Naive B cell (primary cell): ENCODE measurements around the gene SRRM2. TPM values are rescaled to one million over a fixed set of nuclear protein-coding genes. Genes with fewer than 3 reads are reported as not detected.

Experiments used
- ATAC-seq, 2 donors: fragments of 150-1000 bp; cut with Tn5 transposase; 2 replicates each; pipeline ENCODE4 v1.10.0; 2021; ENCODE audit warnings: low read depth in 2 of 2, mild to moderate bottlenecking in 2 of 2, moderate library complexity in 2 of 2
- DNase-seq: peaks from one replicate; pipeline ENCODE4 v3.0.0; 2022
- H3K27ac Mint-ChIP-seq, 6 donors: one replicate each; pipeline ENCODE4 v1.8.0; 2020 to 2022; ENCODE audit warnings: mild to moderate bottlenecking in 6 of 6, mixed read lengths in 6 of 6, moderate library complexity in 5 of 6, inconsistent platforms in 2 of 6
- H3K27me3 Mint-ChIP-seq, 3 donors: one replicate each; pipeline ENCODE4 v1.8.0; 2021 to 2022; ENCODE audit warnings: mixed read lengths in 3 of 3, mild to moderate bottlenecking in 1 of 3
- H3K36me3 Mint-ChIP-seq, 2 donors: one replicate each; pipeline ENCODE4 v1.8.0; 2020 to 2022; ENCODE audit warnings: mixed read lengths in 2 of 2, inconsistent platforms in 1 of 2, mild to moderate bottlenecking in 1 of 2
- H3K4me1 Mint-ChIP-seq, 3 donors: one replicate each; pipeline ENCODE4 v1.8.0; 2020 to 2022; ENCODE audit warnings: mixed read lengths in 3 of 3, inconsistent platforms in 1 of 3, mild to moderate bottlenecking in 1 of 3, moderate library complexity in 1 of 3
- H3K4me3 Mint-ChIP-seq, 8 donors: one replicate each; pipeline ENCODE4 v1.8.0; 2020 to 2022; ENCODE audit warnings: mild to moderate bottlenecking in 8 of 8, mixed read lengths in 8 of 8, moderate library complexity in 8 of 8, inconsistent platforms in 2 of 8
- H3K9me3 Mint-ChIP-seq, 7 donors: one replicate each; pipeline ENCODE4 v1.8.0; 2020 to 2022; ENCODE audit warnings: mixed read lengths in 7 of 7, mild to moderate bottlenecking in 5 of 7, inconsistent platforms in 2 of 7, moderate library complexity in 1 of 7
- polyA plus RNA-seq, 6 donors: library from polyadenylated mRNA; unstranded; fragments of 300-500 nt; fragmentation: Illumina TruSeq; gene quantifications; one replicate each; pipeline ENCODE4 v1.2.3, GENCODE V29; 2021; ENCODE audit warnings: low read depth in 6 of 6

The SRRM2 gene
- polyA plus RNA-seq, 6 donors from 2014 or later = 25.0 to 147 (median 45.1) TPM

DNA sequence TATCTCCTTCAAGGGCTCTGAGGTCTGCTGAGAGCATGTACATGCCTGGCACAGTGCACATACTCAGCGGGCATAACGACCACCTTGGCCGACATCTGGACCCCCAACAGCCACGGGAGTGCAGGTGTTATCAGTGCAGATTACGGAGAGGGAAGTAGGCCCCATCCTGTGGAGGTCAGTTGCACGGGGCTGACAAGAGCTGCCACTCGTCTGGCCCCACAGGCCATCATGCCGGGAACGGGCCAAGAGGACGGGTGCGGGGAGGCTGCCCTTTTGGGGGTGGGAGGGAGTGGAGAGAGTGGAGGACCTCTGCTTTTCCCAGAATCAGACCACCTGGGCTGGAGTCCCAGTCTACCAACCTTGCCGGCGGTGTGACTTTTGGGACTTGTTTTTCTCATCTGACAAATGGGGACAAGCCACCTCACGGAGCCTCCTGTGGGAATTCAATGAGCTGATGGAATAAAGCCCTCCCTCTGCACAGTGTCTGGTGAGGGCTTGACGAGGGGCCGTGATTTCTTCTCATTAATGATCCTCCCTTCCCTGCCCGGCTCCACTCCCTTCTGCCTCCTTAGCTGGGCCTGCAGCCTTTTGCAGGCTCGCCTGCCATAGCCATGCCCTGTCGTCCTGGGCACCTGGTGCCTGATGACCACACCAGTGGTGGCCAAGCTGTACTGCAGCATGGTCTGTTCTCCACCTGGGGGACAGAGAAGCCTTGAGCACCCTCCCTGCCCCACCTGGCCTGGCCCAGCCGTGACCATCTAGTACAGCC, 30.3 kb downstream of the SRRM2 start:
- peak overlapping the region in 3 of 8 donors; percentile 34 to 85 (median 57) for H3K4me3 Mint-ChIP-seq
- no peak overlapping the region for H3K27ac Mint-ChIP-seq
- H3K27me3 Mint-ChIP-seq = peaks cover 0 to 23% (median 21%) of the 10 kb centered on the region in 3 donors
- DNase-seq (no peak), ATAC-seq (no peak)
- H3K9me3 Mint-ChIP-seq = no peaks in the 10 kb centered on the region
- peaks cover 19 to 26% (median 19%) of the 10 kb centered on the region in 3 donors for H3K4me1 Mint-ChIP-seq
- no peaks in the 10 kb centered on the region for H3K36me3 Mint-ChIP-seq

DNA sequence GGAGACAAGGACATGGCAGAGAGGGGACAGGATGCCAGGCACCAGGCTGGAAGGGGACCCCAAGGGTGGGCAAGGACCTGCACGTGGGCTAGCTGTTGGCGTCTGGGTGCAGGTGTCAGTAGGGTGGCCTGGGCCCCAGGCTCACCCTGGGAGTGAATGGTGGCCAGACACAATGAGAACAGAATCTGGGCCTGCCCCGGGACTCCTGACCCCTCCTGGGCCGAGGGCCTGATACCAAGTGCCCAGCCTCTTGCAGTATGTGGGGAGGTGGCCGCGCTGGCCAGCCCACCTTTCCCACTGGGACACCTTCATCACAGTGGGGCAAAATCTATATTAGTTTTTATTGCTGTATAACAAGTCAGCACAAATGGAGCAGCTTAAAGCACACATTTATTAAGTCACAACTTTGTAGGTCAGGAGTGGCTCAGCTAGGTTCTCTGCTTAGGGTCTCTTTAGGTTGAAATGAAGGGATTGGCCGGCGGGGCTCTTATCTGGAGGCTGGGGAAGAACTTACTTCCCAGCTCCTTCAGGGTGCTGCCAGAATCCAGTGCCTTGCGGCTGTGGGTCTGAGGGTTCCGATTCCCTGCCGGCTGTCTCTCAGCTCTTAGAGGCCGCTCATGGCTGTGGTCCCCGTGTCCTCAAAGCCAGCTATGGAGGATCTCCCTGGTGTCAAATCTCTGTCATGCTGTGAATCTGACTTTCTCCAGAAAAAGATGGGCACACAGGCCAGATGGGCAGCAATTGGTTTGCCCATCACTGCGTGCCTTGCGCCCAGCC, 31.3 kb downstream of the SRRM2 start:
- ATAC-seq = no peak
- H3K4me1 Mint-ChIP-seq = peaks cover 9 to 16% (median 11%) of the 10 kb centered on the region in 3 donors
- no peaks in the 10 kb centered on the region for H3K36me3 Mint-ChIP-seq
- peaks cover 0 to 28% (median 28%) of the 10 kb centered on the region in 3 donors for H3K27me3 Mint-ChIP-seq
- DNase-seq = no peak
- H3K27ac Mint-ChIP-seq = peak overlapping the region in 1 of 6 donors; percentile 28
- H3K9me3 Mint-ChIP-seq = peaks cover 0 to 1% (median 0%) of the 10 kb centered on the region in 7 donors
- H3K4me3 Mint-ChIP-seq = peak overlapping the region in 6 of 8 donors; percentile 12 to 89 (median 62)

DNA sequence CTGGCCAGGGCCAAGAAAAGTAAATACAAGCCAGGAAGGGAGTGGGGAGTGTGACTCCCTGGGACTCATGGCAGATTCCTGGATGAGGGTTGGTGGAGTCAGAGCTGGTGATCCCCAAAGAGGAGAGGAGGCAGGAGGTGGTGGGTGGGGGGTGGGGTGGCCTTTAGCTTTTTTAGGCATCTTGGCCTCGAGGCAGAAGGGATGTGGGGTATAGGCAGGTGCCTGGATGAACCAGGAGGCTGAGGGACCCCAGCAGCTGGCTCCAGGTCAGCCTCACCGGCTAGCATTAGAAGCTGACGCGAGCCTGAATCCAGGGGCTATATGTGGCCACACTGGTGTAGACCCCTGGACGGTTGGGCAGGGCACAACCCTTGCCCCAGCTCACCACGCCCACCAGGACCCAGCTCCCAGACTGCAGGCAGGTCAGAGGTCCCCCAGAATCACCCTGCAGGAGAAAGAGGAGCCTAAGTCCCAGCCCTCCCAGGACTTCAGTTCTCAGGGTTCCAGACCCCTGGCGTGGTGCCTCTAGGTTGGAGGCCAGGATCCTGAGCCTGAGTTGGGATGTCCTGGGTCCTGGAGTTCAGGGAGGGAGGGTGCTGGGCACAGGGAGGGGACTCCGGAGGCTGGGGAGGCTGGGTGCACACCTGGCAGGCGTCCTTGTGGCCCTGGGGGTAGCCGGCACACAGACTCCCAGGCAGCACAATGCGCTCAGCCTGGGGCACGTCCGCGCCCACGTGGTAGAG, 32.1 kb downstream of the SRRM2 start:
- peak overlapping the region in 1 of 6 donors; percentile 76 for H3K27ac Mint-ChIP-seq
- peaks cover 8 to 11% (median 10%) of the 10 kb centered on the region in 3 donors for H3K4me1 Mint-ChIP-seq
- ATAC-seq (peak in 1 of 2 donors; percentile 19), DNase-seq (no peak)
- H3K9me3 Mint-ChIP-seq = peaks cover 0 to 1% (median 0%) of the 10 kb centered on the region in 7 donors
- H3K4me3 Mint-ChIP-seq = peak overlapping the region; percentile 74 to 89 (median 84)
- H3K36me3 Mint-ChIP-seq = no peaks in the 10 kb centered on the region
- H3K27me3 Mint-ChIP-seq = peaks cover 2 to 36% (median 30%) of the 10 kb centered on the region in 3 donors

DNA sequence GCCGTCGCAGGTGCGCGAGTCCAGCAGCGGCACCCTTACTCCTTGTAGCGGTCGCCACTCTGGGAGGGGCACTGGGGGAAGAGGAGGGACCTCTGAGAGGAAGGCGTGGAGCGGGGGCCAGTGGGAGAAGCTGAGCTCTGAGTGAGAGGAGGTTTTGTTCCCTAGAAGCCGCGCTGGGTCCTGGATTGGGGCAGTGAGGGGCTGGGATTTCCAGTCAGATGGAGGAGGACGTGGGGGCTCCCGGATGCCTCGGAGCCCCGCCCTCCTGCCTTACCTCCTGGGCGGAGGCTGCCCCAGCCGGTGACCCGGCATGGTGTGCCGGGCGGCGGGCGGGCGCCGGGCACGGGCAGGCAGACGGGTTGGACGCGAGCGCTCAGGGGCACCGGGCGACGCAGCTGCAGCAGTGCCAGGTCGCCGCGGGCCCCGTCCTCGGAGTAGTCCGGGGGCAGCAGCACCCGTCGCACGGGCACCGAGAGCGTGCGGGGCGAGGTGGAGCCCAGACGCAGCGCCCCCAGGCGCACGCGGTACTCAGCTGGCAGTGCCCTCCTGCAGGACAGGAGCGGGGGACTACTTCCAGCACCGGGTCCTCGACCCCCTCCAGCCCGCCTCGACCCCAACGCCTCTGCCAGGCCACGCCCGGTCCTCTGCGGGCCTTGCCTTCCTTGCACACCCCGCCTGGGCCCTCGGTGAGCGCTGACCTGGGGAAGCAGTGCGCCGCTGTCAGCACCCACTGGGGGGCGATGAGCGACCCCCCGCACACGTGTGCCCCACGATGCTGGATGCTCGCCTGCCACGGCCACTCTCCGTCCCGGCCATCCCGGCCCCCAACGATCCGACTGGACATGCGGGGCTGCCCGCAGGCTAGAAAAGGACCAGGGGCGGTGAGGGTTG, 32.9 kb downstream of the SRRM2 start:
- Mint-ChIP-seq H3K27ac (peak overlapping the region in 1 of 6 donors; percentile 76), H3K27me3 (peaks cover 7 to 44% (median 34%) of the 10 kb centered on the region in 3 donors), H3K36me3 (no peaks in the 10 kb centered on the region), H3K9me3 (peaks cover 0 to 1% (median 0%) of the 10 kb centered on the region in 7 donors), H3K4me3 (peak overlapping the region; percentile 74 to 89 (median 84)), H3K4me1 (peaks cover 3 to 11% (median 8%) of the 10 kb centered on the region in 3 donors)
- DNase-seq (no peak), ATAC-seq (peak; percentile 64 to 67)

DNA sequence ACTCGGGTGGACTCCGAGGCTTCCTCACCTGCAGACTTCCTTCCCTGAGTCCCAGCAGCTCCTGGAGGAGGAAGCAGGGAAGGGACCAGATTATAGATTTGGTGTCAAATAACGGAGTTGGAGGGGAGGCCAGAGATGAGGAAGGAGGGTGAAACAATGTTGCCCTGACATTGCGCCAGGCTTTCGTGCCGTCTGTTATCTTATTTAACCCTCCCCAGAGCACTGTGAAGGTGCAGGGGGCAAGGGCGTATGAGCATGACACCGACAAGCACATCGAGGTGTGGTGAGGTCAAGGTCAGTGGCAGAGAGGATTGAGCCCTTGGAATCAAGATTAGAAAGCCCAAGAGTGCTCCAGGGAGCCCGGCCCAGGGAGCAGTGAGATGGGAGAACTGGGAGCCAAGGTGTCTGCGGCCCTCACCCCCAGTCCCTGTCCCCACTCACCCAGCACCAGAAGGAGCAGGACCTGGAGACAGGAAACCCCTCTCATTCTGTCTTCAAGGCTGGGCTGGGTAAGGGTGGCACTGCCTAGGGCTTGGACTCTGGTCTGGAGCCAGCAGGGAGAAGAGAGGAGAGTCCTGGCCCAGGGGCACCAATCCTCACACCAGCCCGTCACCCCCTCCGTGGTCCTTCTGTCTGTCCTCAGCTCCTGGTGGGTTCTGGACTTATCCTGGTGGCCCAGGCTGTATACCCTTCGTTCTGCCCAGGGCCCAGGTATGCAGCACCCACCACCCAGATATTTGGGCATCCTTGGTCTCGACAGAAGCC, 33.8 kb downstream of the SRRM2 start:
- peaks cover 3 to 11% (median 8%) of the 10 kb centered on the region in 3 donors for H3K4me1 Mint-ChIP-seq
- no peak for ATAC-seq
- peaks cover 0 to 1% (median 0%) of the 10 kb centered on the region in 7 donors for H3K9me3 Mint-ChIP-seq
- peak overlapping the region in 5 of 8 donors; percentile 6 to 89 (median 48) for H3K4me3 Mint-ChIP-seq
- DNase-seq = no peak
- no peaks in the 10 kb centered on the region for H3K36me3 Mint-ChIP-seq
- H3K27me3 Mint-ChIP-seq = peaks cover 10 to 53% (median 43%) of the 10 kb centered on the region in 3 donors
- peak overlapping the region in 2 of 6 donors; percentile 26 to 85 for H3K27ac Mint-ChIP-seq

DNA sequence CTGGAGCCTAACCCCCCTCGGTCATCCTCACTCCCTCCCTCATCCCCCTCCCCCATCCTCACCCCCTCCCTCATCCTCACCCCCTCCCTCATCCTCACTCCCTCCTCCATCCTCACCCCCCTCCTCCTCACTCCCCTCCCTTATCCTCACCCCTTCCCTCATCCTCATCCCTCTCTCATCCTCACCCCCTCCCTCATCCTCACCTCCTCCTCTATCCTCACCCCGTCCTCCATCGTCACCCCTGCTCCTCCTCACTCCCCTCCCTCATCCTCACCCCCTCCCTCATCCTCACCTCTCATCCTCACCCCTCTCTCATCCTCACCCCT, 34.4 kb downstream of the SRRM2 start:
- DNase-seq (no peak), ATAC-seq (no peak)
- Mint-ChIP-seq H3K9me3 (peaks cover 0 to 3% (median 0%) of the 10 kb centered on the region in 7 donors), H3K36me3 (no peaks in the 10 kb centered on the region), H3K4me1 (peaks cover 3 to 11% (median 8%) of the 10 kb centered on the region in 3 donors), H3K4me3 (peak overlapping the region in 1 of 8 donors; percentile 31), H3K27ac (no peak overlapping the region), H3K27me3 (peaks cover 10 to 57% (median 48%) of the 10 kb centered on the region in 3 donors)

DNA sequence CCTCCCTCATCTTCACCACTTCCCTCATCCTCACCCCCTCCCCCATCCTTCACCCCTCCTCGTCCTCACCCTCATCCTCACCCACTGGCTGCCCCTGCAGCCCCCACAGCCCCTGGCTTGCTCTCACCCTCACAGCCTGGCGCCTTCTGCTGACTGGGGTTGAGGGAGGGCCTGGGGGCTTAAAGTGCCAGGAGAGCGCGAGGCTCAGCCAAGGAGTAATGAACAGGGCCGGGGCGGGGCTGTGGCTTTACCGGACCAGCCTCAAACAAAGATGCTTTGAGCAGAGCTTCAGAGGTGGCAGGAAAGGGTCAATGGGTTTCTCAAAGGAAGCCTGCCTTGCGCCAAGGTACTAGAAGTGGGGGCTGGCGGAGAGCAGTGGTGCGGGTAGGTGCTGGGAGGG, 35.0 kb downstream of the SRRM2 start, which contains the start of gene PRSS33:
Gene PRSS33, minus strand, starts transcription at position 155 of the 400 bp plus-strand sequence. CDS start 1,013 bp downstream, outside the sequence.
- H3K27ac Mint-ChIP-seq = peak within 1 kb of the TSS in 1 of 6 donors; percentile 26
- peaks cover 3 to 11% (median 8%) of the 10 kb centered on the region in 3 donors for H3K4me1 Mint-ChIP-seq
- no peaks in the 10 kb centered on the region for H3K36me3 Mint-ChIP-seq
- H3K9me3 Mint-ChIP-seq = peaks cover 0 to 3% (median 0%) of the 10 kb centered on the region in 7 donors
- peak within 1 kb of the TSS in 3 of 8 donors; percentile 20 to 41 (median 31) for H3K4me3 Mint-ChIP-seq
- DNase-seq = no peak
- no peak for ATAC-seq
- H3K27me3 Mint-ChIP-seq = peaks cover 14 to 63% (median 54%) of the 10 kb centered on the region in 3 donors

DNA sequence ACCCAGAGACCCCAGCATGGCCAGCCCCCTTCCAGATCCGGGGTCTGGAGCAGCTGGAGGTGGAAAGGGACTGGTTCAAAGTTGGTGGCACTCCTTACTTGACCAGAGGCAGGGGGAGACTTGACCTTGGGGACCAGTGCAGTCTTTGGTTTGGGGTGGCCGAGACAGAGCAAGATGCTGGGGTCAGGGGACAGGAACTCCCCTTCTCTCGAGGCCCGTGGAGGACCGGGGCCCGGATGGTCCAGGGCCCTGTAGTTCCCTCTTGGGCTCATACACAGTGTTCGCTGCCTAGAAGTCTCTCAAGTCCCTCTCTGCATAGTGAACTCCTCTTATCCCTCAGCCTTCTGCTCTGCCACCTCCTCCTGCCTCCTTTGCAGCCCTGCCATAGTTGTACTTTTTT, 35.5 kb downstream of the SRRM2 start:
- Mint-ChIP-seq H3K36me3 (no peaks in the 10 kb centered on the region), H3K27me3 (peaks cover 17 to 65% (median 57%) of the 10 kb centered on the region in 3 donors), H3K4me1 (peaks cover 3 to 11% (median 8%) of the 10 kb centered on the region in 3 donors), H3K4me3 (peak overlapping the region in 1 of 8 donors; percentile 20), H3K9me3 (peaks cover 0 to 3% (median 0%) of the 10 kb centered on the region in 7 donors), H3K27ac (no peak overlapping the region)
- DNase-seq (no peak), ATAC-seq (no peak)

DNA sequence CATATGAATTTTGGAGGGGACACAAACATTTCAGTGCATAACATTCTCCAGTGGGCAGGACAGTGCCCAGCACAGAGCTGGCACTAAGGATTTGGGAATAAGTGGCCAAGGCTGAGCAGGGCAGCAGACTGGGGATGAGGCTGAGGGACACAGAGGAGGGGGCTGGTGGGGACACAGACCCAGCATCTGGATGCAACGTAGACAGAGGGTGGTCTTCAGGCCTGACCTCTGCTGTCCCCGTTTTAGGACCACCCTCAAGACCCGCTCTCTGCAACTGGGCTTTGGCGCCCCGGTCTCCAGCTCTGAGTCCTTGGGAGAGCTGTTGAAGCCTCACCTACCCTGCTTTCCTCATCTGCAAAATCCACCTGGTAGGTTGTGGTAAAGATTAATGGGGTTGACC, 38.2 kb downstream of the SRRM2 start:
- H3K36me3 Mint-ChIP-seq = no peaks in the 10 kb centered on the region

DNA sequence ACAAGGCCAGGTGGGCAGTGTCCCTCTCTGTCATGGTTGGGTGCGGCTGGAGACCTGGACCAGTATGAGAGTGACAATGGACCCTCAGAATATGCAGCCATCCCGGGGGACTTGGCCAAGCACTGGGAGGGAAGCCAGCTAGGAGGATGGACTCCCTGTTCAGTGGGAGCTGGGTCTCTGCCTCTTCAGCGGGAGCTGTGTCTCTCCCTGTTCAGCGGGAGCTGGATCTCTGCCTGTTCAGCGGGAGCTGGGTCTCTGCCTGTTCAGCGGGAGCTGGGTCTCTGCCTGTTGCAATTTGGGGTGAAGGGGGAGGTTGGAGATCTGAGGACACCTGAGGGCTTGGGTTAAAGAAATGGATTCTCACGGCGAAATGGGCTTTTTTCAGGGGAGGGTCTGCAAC, 38.7 kb downstream of the SRRM2 start:
- no peak for DNase-seq
- peaks cover 34 to 82% (median 63%) of the 10 kb centered on the region in 3 donors for H3K27me3 Mint-ChIP-seq
- H3K9me3 Mint-ChIP-seq = peaks cover 0 to 3% (median 0%) of the 10 kb centered on the region in 7 donors
- H3K36me3 Mint-ChIP-seq = no peaks in the 10 kb centered on the region
- no peak overlapping the region for H3K27ac Mint-ChIP-seq
- no peak for ATAC-seq
- no peak overlapping the region for H3K4me3 Mint-ChIP-seq
- H3K4me1 Mint-ChIP-seq = peaks cover 0 to 4% (median 4%) of the 10 kb centered on the region in 3 donors

More for the DNA sequence above, 38.2 kb downstream of the SRRM2 start:
- H3K9me3 Mint-ChIP-seq = peaks cover 0 to 3% (median 0%) of the 10 kb centered on the region in 7 donors
- H3K27ac Mint-ChIP-seq = peak overlapping the region in 1 of 6 donors; percentile 58
- DNase-seq = no peak
- peaks cover 0 to 8% (median 6%) of the 10 kb centered on the region in 3 donors for H3K4me1 Mint-ChIP-seq
- peaks cover 30 to 81% (median 65%) of the 10 kb centered on the region in 3 donors for H3K27me3 Mint-ChIP-seq
- ATAC-seq = no peak
- H3K4me3 Mint-ChIP-seq = no peak overlapping the region

DNA sequence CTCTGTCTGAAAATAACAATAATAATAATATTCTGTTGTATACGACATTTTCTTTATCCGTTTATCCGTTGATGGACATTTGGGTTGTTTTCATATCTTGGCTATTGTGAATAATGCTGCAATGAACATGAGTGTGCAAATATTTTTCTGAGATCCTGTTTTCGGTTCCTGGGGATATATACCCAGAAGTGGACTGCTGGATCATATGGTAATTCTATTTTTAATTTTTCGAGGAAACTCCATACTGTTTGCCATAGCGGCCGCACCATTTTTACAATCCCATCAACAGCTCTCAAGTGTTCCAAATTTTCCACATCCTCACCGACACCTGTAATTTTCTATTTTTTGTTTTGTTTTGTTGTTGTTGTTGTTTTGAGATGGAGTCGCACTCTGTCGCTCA, 40.5 kb downstream of the SRRM2 start:
- peaks cover 34 to 80% (median 56%) of the 10 kb centered on the region in 3 donors for H3K27me3 Mint-ChIP-seq
- no peaks in the 10 kb centered on the region for H3K36me3 Mint-ChIP-seq
- H3K4me1 Mint-ChIP-seq = no peaks in the 10 kb centered on the region
- DNase-seq = no peak
- ATAC-seq = no peak
- peaks cover 0 to 3% (median 0%) of the 10 kb centered on the region in 7 donors for H3K9me3 Mint-ChIP-seq
- no peak overlapping the region for H3K4me3 Mint-ChIP-seq
- peak overlapping the region in 1 of 6 donors; percentile 3 for H3K27ac Mint-ChIP-seq
